GM12878 (cell line): ENCODE measurements around the gene SLC13A4. TPM values are rescaled to one million over a fixed set of nuclear protein-coding genes. Genes with fewer than 3 reads are reported as not detected.

Experiments
- ATAC-seq: fragments of 200-7000 bp; cut with Tn5 transposase; 3 replicates; pipeline ENCODE4 v1.9.1; 2020; ENCODE audit warnings: mild to moderate bottlenecking, moderate library complexity
- BruUV-seq: library from RNA; stranded (reverse); fragments of 400-500 nt; replicated peaks from 2 replicates; lab custom pipeline; 2021; lab: Mats Ljungman, UMichigan
- CTCF ChIA-PET: fragments of 300-600 bp; sonication (Branson Sonifier 250); formaldehyde crosslinking; extraction: SDS; loops from one replicate; lab custom pipeline; 2021; ENCODE audit warnings: inconsistent platforms; lab: Yijun Ruan, JAX
- POLR2A ChIA-PET: fragments of 350-600 bp; formaldehyde crosslinking; extraction: SDS; loops from one replicate; lab custom pipeline; 2021; ENCODE audit warnings: inconsistent platforms; lab: Charles Lee
- RAD21 ChIA-PET: fragments of 300-600 bp; sonication (Branson Sonifier 250); formaldehyde crosslinking; loops from one replicate; lab custom pipeline; 2023; ENCODE audit warnings: antibody characterized with exemption; ENCODE audit not compliant: unreplicated experiment; lab: Charles Lee
- SMC1A ChIA-PET: fragments of 300-600 bp; sonication (Branson Sonifier 250); formaldehyde crosslinking; loops from one replicate; lab custom pipeline; 2023; ENCODE audit not compliant: unreplicated experiment, uncharacterized antibody; lab: Charles Lee
- DNase-seq: peaks from one replicate; pipeline ENCODE4 v3.0.0-alpha.2; 2011; ENCODE audit warnings: low read depth, low spot score
- FAIRE-seq: peaks from 3 replicates; lab custom pipeline; 2011; peaks lifted over from hg19 to GRCh38; lab: Jason Lieb, UNC
- H2AFZ ChIP-seq: 2 replicates; pipeline ENCODE4 v1.6.0; 2011; ENCODE audit warnings: low read depth, low read length, control low read depth; ENCODE audit not compliant: control insufficient read depth
- H3K27ac ChIP-seq: 2 replicates; pipeline ENCODE4 v1.5.1; 2011; ENCODE audit warnings: control low read depth; ENCODE audit not compliant: control insufficient read depth, insufficient read depth
- H3K27me3 ChIP-seq, 2 experiments: replicated peaks in 1 of 2; 2 replicates each; pipeline versions ENCODE4 v1.6.0 to v1.6.1; 2011; ENCODE audit warnings: low read length in 1 of 2; ENCODE audit not compliant: control insufficient read depth in 2 of 2, insufficient read depth in 2 of 2
- H3K36me3 ChIP-seq, 2 experiments: 2 replicates each; pipeline ENCODE4 v1.5.1; 2011; ENCODE audit warnings: low read length in 1 of 2; ENCODE audit not compliant: control insufficient read depth in 2 of 2, insufficient read depth in 2 of 2
- H3K4me1 ChIP-seq: 2 replicates; pipeline ENCODE4 v1.6.1; 2011; ENCODE audit warnings: mild to moderate bottlenecking, low read length, moderate library complexity, mixed read lengths; ENCODE audit not compliant: control insufficient read depth, insufficient read depth
- H3K4me2 ChIP-seq: 2 replicates; pipeline ENCODE4 v1.6.0; 2011; ENCODE audit warnings: control low read depth; ENCODE audit not compliant: control insufficient read depth, insufficient read depth
- H3K4me3 ChIP-seq: fragments of 200-600 bp; sonication (generic); 2 replicates; pipeline ENCODE4 v1.5.1; 2016
- H3K79me2 ChIP-seq: 2 replicates; pipeline ENCODE4 v1.6.0; 2011; ENCODE audit warnings: low read length; ENCODE audit not compliant: control insufficient read depth, insufficient read depth
- H3K9ac ChIP-seq: 2 replicates; pipeline ENCODE4 v1.8.0; 2011; ENCODE audit warnings: low read length, control low read depth, mixed read lengths; ENCODE audit not compliant: control insufficient read depth, insufficient read depth
- H3K9me3 ChIP-seq: replicated peaks from 3 replicates; pipeline ENCODE4 v1.5.1; 2011; ENCODE audit warnings: mild to moderate bottlenecking, low read length; ENCODE audit not compliant: control insufficient read depth, insufficient read depth
- H4K20me1 ChIP-seq: 2 replicates; pipeline ENCODE4 v1.6.0; 2011; ENCODE audit not compliant: control insufficient read depth, insufficient read depth
- BCLAF1 ChIP-seq: fragments of 450-650 bp; IDR thresholded peaks from 2 replicates; pipeline ENCODE4 v1.6.1; 2017; ENCODE audit warnings: antibody characterized with exemption, mild to moderate bottlenecking, moderate library complexity
- GATAD2B ChIP-seq: fragments of 450-650 bp; conservative IDR thresholded peaks from 2 replicates; pipeline ENCODE4 v1.6.1; 2017; ENCODE audit warnings: low read depth, mild to moderate bottlenecking, moderate library complexity
- MXI1 ChIP-seq: fragments of 150-350 bp; IDR thresholded peaks from 2 replicates; pipeline ENCODE4 v1.6.1; 2011; ENCODE audit warnings: low read depth, mild to moderate bottlenecking, inconsistent platforms, low read length, improper control_type of control experiment
- NR2C1 ChIP-seq: fragments of 450-650 bp; IDR thresholded peaks from 2 replicates; pipeline ENCODE4 v1.6.1; 2017; ENCODE audit warnings: antibody characterized with exemption, mild to moderate bottlenecking, moderate library complexity
- NR2F1 ChIP-seq: fragments of 450-650 bp; conservative IDR thresholded peaks from 2 replicates; pipeline ENCODE4 v1.6.1; 2017; ENCODE audit warnings: mild to moderate bottlenecking
- POLR2A ChIP-seq: IDR thresholded peaks from 2 replicates; pipeline ENCODE4 v1.6.1; 2011; ENCODE audit warnings: low read depth, mild to moderate bottlenecking, low read length
- POU2F2 ChIP-seq: IDR thresholded peaks from 3 replicates; pipeline ENCODE4 v1.6.1; 2011; ENCODE audit warnings: low read depth, mild to moderate bottlenecking, low read length, borderline replicate concordance
- RAD21 ChIP-seq: IDR thresholded peaks from 2 replicates; pipeline ENCODE4 v1.6.1; 2011; ENCODE audit warnings: mild to moderate bottlenecking, low read depth, low read length, moderate library complexity; ENCODE audit not compliant: insufficient read depth
- SMARCA5 ChIP-seq: fragments of 450-650 bp; IDR thresholded peaks from 2 replicates; pipeline ENCODE4 v1.6.1; 2017; ENCODE audit warnings: mild to moderate bottlenecking
- STAT3 ChIP-seq: IDR thresholded peaks from 2 replicates; pipeline ENCODE4 v1.6.1; 2011; ENCODE audit warnings: low read depth, low read length, improper control_type of control experiment
- TARDBP ChIP-seq: IDR thresholded peaks from 2 replicates; pipeline ENCODE4 v1.6.1; 2016; ENCODE audit warnings: borderline replicate concordance
- USF2 ChIP-seq: IDR thresholded peaks from 2 replicates; pipeline ENCODE4 v1.6.1; 2011; ENCODE audit warnings: low read depth, low read length, improper control_type of control experiment, borderline replicate concordance
- ZBED1 ChIP-seq: IDR thresholded peaks from 2 replicates; pipeline ENCODE4 v1.6.1; 2016; ENCODE audit warnings: borderline replicate concordance
- ZNF207 ChIP-seq: fragments of 450-650 bp; IDR thresholded peaks from 2 replicates; pipeline ENCODE4 v1.6.1; 2014; ENCODE audit warnings: antibody characterized with exemption, mild to moderate bottlenecking, borderline replicate concordance
- ZZZ3 ChIP-seq: IDR thresholded peaks from 2 replicates; pipeline ENCODE4 v1.6.1; 2011; ENCODE audit warnings: low read depth; ENCODE audit not compliant: control insufficient read depth, insufficient read length
- WGBS: methylation state at CpG from one replicate; pipeline ENCODE4 v1.1.6; 2016; ENCODE audit warnings: low lambda C conversion rate; ENCODE audit not compliant: insufficient replicate concordance, insufficient coverage; ENCODE audit errors: missing lambda C conversion rate; 5-methylcytosine and 5-hydroxymethylcytosine counted together
- in situ Hi-C: fragments of 300-500 bp; cut with MboI; formaldehyde crosslinking; loops from 9 replicates; pipeline ENCODE4 v1.14.3; 2018; ENCODE audit warnings: mixed read lengths
- intact Hi-C: fragments of 100-400 bp; cut with micrococcal nuclease; formaldehyde crosslinking; loops from one replicate; pipeline ENCODE4 v1.14.2; 2022; ENCODE audit not compliant: unreplicated experiment
- polyA plus RNA-seq, 11 experiments: library from polyadenylated mRNA; depleted of rRNA in 4 of 11; unstranded in 6 of 11; stranded (reverse) in 5 of 11; fragments of >200 nt; fragmentation: Nextera tagmentation in 4 of 11; fragmentation: Illumina TruSeq in 1 of 11; extraction: Ambion mirVana in 4 of 11; extraction: Trizol in 1 of 11; gene quantifications; 1 replicate in 1 of 11; 2 replicates in 10 of 11; pipeline versions ENCODE4 v1.2.1 to v1.2.3, GENCODE V29; 2011 to 2016; ENCODE audit warnings: inconsistent platforms in 2 of 11, missing spikeins in 2 of 11, low read depth in 1 of 11
- total RNA-seq, 4 experiments: library from RNA; depleted of rRNA in 3 of 4; stranded (reverse); fragments of >200 nt in 3 of 4; fragmentation: Illumina TruSeq in 1 of 4; extraction: Trizol in 1 of 4; gene quantifications; 2 replicates each; pipeline versions ENCODE4 v1.2.1 to v1.2.3, GENCODE V29; 2013 to 2021
- TF ChIP-seq, protein P1 (sequence below): fragments of 150-350 bp; IDR thresholded peaks from 2 replicates; pipeline ENCODE4 v1.6.1; 2016; ENCODE audit warnings: low read depth, low read length

Gene SLC13A4
- total and polyA plus RNA-seq, 10 of the 15 experiments (the other 5 are each of a cell fraction or from before 2014, with no cell fraction given): 0.14 to 0.23 (median 0.20) TPM; not detected in 7

GRCh38 chr7:135685306-135686084 is 42.5 kb downstream of the SLC13A4 start:
- H2AFZ ChIP-seq: no peak overlapping the region
- H3K4me3 ChIP-seq: no peak overlapping the region
- FAIRE-seq (no peak), DNase-seq (no peak), ATAC-seq (no peak)
- no peak for TF ChIP-seq ZBED1
- TF ChIP-seq USF2: no peak
- TF ChIP-seq NR2C1: no peak
- no peak for TF ChIP-seq NR2F1
- TF ChIP-seq ZNF207: no peak
- no peak for TF ChIP-seq POLR2A
- TF ChIP-seq, protein P1, sequence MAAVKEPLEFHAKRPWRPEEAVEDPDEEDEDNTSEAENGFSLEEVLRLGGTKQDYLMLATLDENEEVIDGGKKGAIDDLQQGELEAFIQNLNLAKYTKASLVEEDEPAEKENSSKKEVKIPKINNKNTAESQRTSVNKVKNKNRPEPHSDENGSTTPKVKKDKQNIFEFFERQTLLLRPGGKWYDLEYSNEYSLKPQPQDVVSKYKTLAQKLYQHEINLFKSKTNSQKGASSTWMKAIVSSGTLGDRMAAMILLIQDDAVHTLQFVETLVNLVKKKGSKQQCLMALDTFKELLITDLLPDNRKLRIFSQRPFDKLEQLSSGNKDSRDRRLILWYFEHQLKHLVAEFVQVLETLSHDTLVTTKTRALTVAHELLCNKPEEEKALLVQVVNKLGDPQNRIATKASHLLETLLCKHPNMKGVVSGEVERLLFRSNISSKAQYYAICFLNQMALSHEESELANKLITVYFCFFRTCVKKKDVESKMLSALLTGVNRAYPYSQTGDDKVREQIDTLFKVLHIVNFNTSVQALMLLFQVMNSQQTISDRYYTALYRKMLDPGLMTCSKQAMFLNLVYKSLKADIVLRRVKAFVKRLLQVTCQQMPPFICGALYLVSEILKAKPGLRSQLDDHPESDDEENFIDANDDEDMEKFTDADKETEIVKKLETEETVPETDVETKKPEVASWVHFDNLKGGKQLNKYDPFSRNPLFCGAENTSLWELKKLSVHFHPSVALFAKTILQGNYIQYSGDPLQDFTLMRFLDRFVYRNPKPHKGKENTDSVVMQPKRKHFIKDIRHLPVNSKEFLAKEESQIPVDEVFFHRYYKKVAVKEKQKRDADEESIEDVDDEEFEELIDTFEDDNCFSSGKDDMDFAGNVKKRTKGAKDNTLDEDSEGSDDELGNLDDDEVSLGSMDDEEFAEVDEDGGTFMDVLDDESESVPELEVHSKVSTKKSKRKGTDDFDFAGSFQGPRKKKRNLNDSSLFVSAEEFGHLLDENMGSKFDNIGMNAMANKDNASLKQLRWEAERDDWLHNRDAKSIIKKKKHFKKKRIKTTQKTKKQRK: no peak
- TF ChIP-seq ZZZ3: no peak
- no peak for TF ChIP-seq POU2F2
- no peak for TF ChIP-seq TARDBP
- no peak for TF ChIP-seq RAD21
- TF ChIP-seq MXI1: no peak
- no peak for TF ChIP-seq SMARCA5
- TF ChIP-seq STAT3: no peak
- TF ChIP-seq BCLAF1: no peak
- no peak for TF ChIP-seq GATAD2B
- H3K27ac ChIP-seq: no peak overlapping the region
- H3K9ac ChIP-seq: no peak overlapping the region
- POLR2A ChIA-PET: no interaction called here
- no TSS peak for BruUV-seq
- SMC1A ChIA-PET: interaction anchor here (4.3 kb wide), 1 partner anchor 12 kb away, joined by 18 read pairs; no protein-coding TSS in a partner anchor
- no peaks in the 10 kb centered on the region for H3K27me3 ChIP-seq
- H3K79me2 ChIP-seq: no peaks in the 10 kb centered on the region
- intact Hi-C loops (no loop called here), in situ Hi-C loops (no loop called here)
- no peaks in the 10 kb centered on the region for H4K20me1 ChIP-seq
- CTCF ChIA-PET: interaction anchor here (1.2 to 7.3 kb wide), 2 partner anchors 12 to 13 kb away, joined by 3 to 55 read pairs; no protein-coding TSS in a partner anchor
- 81% methylated on average over 9 of the region's 9 CpGs for WGBS
- RAD21 ChIA-PET: no interaction called here
- no peaks in the 10 kb centered on the region for H3K4me1 ChIP-seq
- no peak overlapping the region for H3K4me2 ChIP-seq
- no peaks in the 10 kb centered on the region; a peak in 1 of 4 replicates for H3K36me3 ChIP-seq
- no peaks in the 10 kb centered on the region for H3K9me3 ChIP-seq
